Measurements from ENCODE around the gene ZBTB6. TPM values are rescaled to one million over a fixed set of nuclear protein-coding genes. Genes with fewer than 3 reads are reported as not detected.

ZBTB6 gene, protein sequence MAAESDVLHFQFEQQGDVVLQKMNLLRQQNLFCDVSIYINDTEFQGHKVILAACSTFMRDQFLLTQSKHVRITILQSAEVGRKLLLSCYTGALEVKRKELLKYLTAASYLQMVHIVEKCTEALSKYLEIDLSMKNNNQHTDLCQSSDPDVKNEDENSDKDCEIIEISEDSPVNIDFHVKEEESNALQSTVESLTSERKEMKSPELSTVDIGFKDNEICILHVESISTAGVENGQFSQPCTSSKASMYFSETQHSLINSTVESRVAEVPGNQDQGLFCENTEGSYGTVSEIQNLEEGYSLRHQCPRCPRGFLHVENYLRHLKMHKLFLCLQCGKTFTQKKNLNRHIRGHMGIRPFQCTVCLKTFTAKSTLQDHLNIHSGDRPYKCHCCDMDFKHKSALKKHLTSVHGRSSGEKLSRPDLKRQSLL
- total RNA-seq = 19.3 and 19.6 TPM in 2 replicates

GRCh38 chr9:122912964-122913673, at the start of gene ZBTB6:
TSS of gene ZBTB6 (minus strand) at chr9:122913323. CDS start at chr9:122912072, 1,251 bp downstream.

GRCh38 chr9:122940749-122941581, 27.8 kb upstream of the ZBTB6 start, which contains the start of gene RABGAP1:
TSS of gene RABGAP1 (plus strand) at chr9:122941020. CDS start at chr9:122957060, 16,040 bp downstream.

GRCh38 chr9:122931226-122932121, 18.4 kb upstream of the ZBTB6 start, which contains the start of gene ZBTB26:
TSS of gene ZBTB26 (minus strand) at chr9:122931512. CDS start at chr9:122919934, 11,578 bp downstream.

GRCh38 chr9:122904823-122905710, 8.1 kb downstream of the ZBTB6 start, which contains the start of gene RC3H2:
TSS of gene RC3H2 (minus strand) at chr9:122905359. CDS start at chr9:122897509, 7,850 bp downstream.

Small RNA genes lying within 50 kb of the gene (small RNA-seq; reads per million reads assigned to genes)
- gene RNY1P15 (not detected), gene SNORD90 (256 reads per million, percentile 99 among the genes with 10 or more reads in this experiment)

Other genes starting within 250 kb of the ZBTB6 start
- gene OR1L3, start 238.2 kb downstream of the ZBTB6 start, total RNA-seq = not detected in 2 replicates
- not detected in 2 replicates for gene OR1L4, start 189.3 kb downstream of the ZBTB6 start, total RNA-seq
- gene OR1L6, start 171.0 kb downstream of the ZBTB6 start, total RNA-seq = not detected in 2 replicates
- not detected in 2 replicates for gene OR5C1, start 124.4 kb downstream of the ZBTB6 start, total RNA-seq
- gene OR1K1, start 113.2 kb downstream of the ZBTB6 start, total RNA-seq = not detected in 2 replicates
- gene PDCL, start 84.7 kb downstream of the ZBTB6 start, total RNA-seq = 36.7 and 39.8 TPM in 2 replicates
- gene RC3H2, start 8.0 kb downstream of the ZBTB6 start, total RNA-seq = 73.1 and 79.7 TPM in 2 replicates
- gene ZBTB26, start 18.2 kb upstream of the ZBTB6 start, total RNA-seq = 6.0 and 6.7 TPM in 2 replicates
- 79.4 and 92.3 TPM in 2 replicates for gene RABGAP1, start 27.7 kb upstream of the ZBTB6 start, total RNA-seq
- 0.49 and 1.1 TPM in 2 replicates for gene GPR21, start 120.3 kb upstream of the ZBTB6 start, total RNA-seq